ENCODE data around the gene CSTPP1. TPM values are rescaled to one million over a fixed set of nuclear protein-coding genes. Genes with fewer than 3 reads are reported as not detected.
A peak's percentile ranks its signal among the peaks of the same experiment; 100 is the strongest.

The CSTPP1 gene
- total RNA-seq, 1 experiment from 2014 or later: 20.7 TPM

- DNase-seq (ENCODE audit: low read depth): no peak
Observed at GRCh38 chr11:47157805-47158204, 221.2 kb downstream of the CSTPP1 start.

- no peak for DNase-seq (ENCODE audit: low read depth)
Observed at GRCh38 chr11:47158242-47158641, 221.7 kb downstream of the CSTPP1 start.

- no peak for DNase-seq (ENCODE audit: low read depth)
Observed at GRCh38 chr11:47160753-47161133, 224.2 kb downstream of the CSTPP1 start.

- peak; percentile 55 for DNase-seq (ENCODE audit: low read depth)
Observed at GRCh38 chr11:47161134-47161854, 224.7 kb downstream of the CSTPP1 start.

GRCh38 chr11:47161890-47162289, 225.3 kb downstream of the CSTPP1 start:
- DNase-seq (ENCODE audit: low read depth): no peak

GRCh38 chr11:47162426-47162825, 225.9 kb downstream of the CSTPP1 start:
- no peak for DNase-seq (ENCODE audit: low read depth)

GRCh38 chr11:47163193-47163592, 226.6 kb downstream of the CSTPP1 start:
- no peak for DNase-seq (ENCODE audit: low read depth)

- no peak for DNase-seq (ENCODE audit: low read depth)
Observed at GRCh38 chr11:47163898-47164297, 227.3 kb downstream of the CSTPP1 start.

- DNase-seq (ENCODE audit: low read depth): no peak
Observed at GRCh38 chr11:47164321-47164720, 227.8 kb downstream of the CSTPP1 start.

GRCh38 chr11:47165253-47165840, 228.8 kb downstream of the CSTPP1 start:
- DNase-seq (ENCODE audit: low read depth): no peak

GRCh38 chr11:47166368-47166767, 229.8 kb downstream of the CSTPP1 start:
- DNase-seq (ENCODE audit: low read depth): no peak

- no peak for DNase-seq (ENCODE audit: low read depth)
Observed at GRCh38 chr11:47171061-47171838, 234.7 kb downstream of the CSTPP1 start.

- no peak for DNase-seq (ENCODE audit: low read depth)
Observed at GRCh38 chr11:47171856-47172255, 235.3 kb downstream of the CSTPP1 start.

GRCh38 chr11:47172740-47173336, 236.3 kb downstream of the CSTPP1 start:
- no peak for DNase-seq (ENCODE audit: low read depth)

- no peak for DNase-seq (ENCODE audit: low read depth)
Observed at GRCh38 chr11:47175746-47176327, 239.3 kb downstream of the CSTPP1 start.

GRCh38 chr11:47176328-47177228, 240.0 kb downstream of the CSTPP1 start, which contains the start of gene ARFGAP2:
ARFGAP2 (minus strand) TSS chr11:47176879; CDS start chr11:47176853, 26 bp downstream.
- peak; percentile 93 for DNase-seq (ENCODE audit: low read depth)

GRCh38 chr11:47177229-47177845, 240.8 kb downstream of the CSTPP1 start:
- DNase-seq (ENCODE audit: low read depth): peak; percentile 87

- DNase-seq (ENCODE audit: low read depth): no peak
Observed at GRCh38 chr11:47177846-47178245, 241.3 kb downstream of the CSTPP1 start.

- DNase-seq (ENCODE audit: low read depth): no peak
Observed at GRCh38 chr11:47178316-47178715, 241.8 kb downstream of the CSTPP1 start.
